Stimulated activated CD4-positive, alpha-beta T cell treated with anti-CD3 and anti-CD28 coated beads, Interleukin-4, amount 100 ng/mL, for 4 hours (primary cell): ENCODE results near the gene KCTD16.

ENCODE experiments used
- DNase-seq, 2 experiments: peaks; one replicate each; pipeline ENCODE4 v3.0.0-alpha.2; 2020

The KCTD16 gene

GRCh38 chr5:144167998-144168397 is 2.7 kb upstream of the KCTD16 start:
- no peak for DNase-seq

- DNase-seq = no peak
These were observed 783 bp upstream of the KCTD16 start for GRCh38 chr5:144169904-144170275.

- no peak for DNase-seq
These were observed 3.1 kb downstream of the KCTD16 start for GRCh38 chr5:144173766-144174165.

- DNase-seq = no peak
These were observed 6.9 kb downstream of the KCTD16 start for GRCh38 chr5:144177548-144177947.

- DNase-seq = no peak
These were observed 8.6 kb downstream of the KCTD16 start for GRCh38 chr5:144179226-144179625.

GRCh38 chr5:144183254-144183889 is 12.7 kb downstream of the KCTD16 start:
- no peak for DNase-seq

- DNase-seq = peak; percentile 35 to 79
These were observed 17.1 kb downstream of the KCTD16 start for GRCh38 chr5:144187699-144188294.

- DNase-seq = peak; percentile 52 to 88
These were observed 19.2 kb downstream of the KCTD16 start for GRCh38 chr5:144189800-144190429.

- DNase-seq = no peak
These were observed 20.9 kb downstream of the KCTD16 start for GRCh38 chr5:144191531-144191930.

GRCh38 chr5:144191998-144192397 is 21.3 kb downstream of the KCTD16 start:
- DNase-seq = peak in 1 of 2 experiments; percentile 45

GRCh38 chr5:144192661-144193060 is 22.0 kb downstream of the KCTD16 start:
- DNase-seq = no peak

GRCh38 chr5:144194144-144194543 is 23.5 kb downstream of the KCTD16 start:
- DNase-seq = no peak

- DNase-seq = no peak
These were observed 24.8 kb downstream of the KCTD16 start for GRCh38 chr5:144195448-144195847.

GRCh38 chr5:144196612-144197011 is 25.9 kb downstream of the KCTD16 start:
- DNase-seq = no peak

- no peak for DNase-seq
These were observed 27.7 kb downstream of the KCTD16 start for GRCh38 chr5:144198386-144198785.

- no peak for DNase-seq
These were observed 30.9 kb downstream of the KCTD16 start for GRCh38 chr5:144201588-144201987.

GRCh38 chr5:144202072-144202471 is 31.4 kb downstream of the KCTD16 start:
- DNase-seq = no peak

- no peak for DNase-seq
These were observed 32.1 kb downstream of the KCTD16 start for GRCh38 chr5:144202726-144203125.

- DNase-seq = peak in 1 of 2 experiments; percentile 21
These were observed 33.3 kb downstream of the KCTD16 start for GRCh38 chr5:144203750-144204596.

- no peak for DNase-seq
These were observed 34.5 kb downstream of the KCTD16 start for GRCh38 chr5:144205141-144205551.

GRCh38 chr5:144206141-144206540 is 35.5 kb downstream of the KCTD16 start:
- no peak for DNase-seq

GRCh38 chr5:144207875-144208444 is 37.3 kb downstream of the KCTD16 start:
- DNase-seq = no peak

- DNase-seq = no peak
These were observed 38.7 kb downstream of the KCTD16 start for GRCh38 chr5:144209361-144209760.
